ENCODE data around the gene PILRA.
"Not testable (repeated sequence)": the region's sequence is repeated elsewhere in the genome, so short reads cannot be mapped to it uniquely, and the experiment has no call there.

Gene PILRA

DNA sequence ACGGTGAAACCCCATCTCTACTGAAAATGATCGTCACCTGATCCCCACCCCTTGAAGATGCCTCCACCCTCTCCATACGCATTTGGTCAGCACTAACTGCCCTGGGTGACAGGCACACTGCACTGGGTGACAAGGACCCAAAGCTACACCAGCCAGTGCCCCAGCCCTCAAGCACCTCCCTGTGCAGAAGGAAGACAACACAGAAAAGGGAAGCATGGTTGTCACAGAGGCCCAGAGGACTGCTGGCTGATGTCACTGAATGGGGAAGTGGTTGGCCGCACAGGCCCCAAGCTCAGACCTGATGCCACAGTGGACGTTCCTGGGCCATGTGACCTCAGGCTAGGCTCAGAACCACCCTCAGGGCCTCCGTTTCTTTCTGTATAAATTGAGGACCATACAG, 4.2 kb upstream of the PILRA start:
- TF ChIP-seq, protein P1, sequence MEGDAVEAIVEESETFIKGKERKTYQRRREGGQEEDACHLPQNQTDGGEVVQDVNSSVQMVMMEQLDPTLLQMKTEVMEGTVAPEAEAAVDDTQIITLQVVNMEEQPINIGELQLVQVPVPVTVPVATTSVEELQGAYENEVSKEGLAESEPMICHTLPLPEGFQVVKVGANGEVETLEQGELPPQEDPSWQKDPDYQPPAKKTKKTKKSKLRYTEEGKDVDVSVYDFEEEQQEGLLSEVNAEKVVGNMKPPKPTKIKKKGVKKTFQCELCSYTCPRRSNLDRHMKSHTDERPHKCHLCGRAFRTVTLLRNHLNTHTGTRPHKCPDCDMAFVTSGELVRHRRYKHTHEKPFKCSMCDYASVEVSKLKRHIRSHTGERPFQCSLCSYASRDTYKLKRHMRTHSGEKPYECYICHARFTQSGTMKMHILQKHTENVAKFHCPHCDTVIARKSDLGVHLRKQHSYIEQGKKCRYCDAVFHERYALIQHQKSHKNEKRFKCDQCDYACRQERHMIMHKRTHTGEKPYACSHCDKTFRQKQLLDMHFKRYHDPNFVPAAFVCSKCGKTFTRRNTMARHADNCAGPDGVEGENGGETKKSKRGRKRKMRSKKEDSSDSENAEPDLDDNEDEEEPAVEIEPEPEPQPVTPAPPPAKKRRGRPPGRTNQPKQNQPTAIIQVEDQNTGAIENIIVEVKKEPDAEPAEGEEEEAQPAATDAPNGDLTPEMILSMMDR (IDR thresholded peaks at IDR 0.05; ENCODE audit: low read length, missing control alignments): no peak
- no peak for DNase-seq (ENCODE audit: low read depth)

DNA sequence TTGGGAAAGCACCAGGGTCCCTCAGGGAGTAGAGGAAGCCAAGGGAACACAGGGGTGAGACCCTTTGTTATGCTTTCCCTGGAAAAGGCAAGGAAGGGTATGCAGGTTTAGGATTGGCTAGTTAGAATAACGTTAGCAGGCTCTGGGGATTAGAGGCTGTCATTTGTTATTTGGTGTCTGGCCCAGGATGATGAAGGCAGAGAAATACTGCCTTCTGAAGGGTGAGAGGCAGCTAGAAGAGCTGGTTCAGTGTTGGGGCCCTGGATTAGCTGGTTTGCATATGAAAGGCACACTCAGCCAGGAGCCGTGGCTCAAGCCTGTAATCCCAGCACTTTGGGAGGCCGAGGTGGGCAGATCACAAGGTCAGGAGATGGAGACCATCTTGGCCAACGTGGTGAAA, 3.0 kb upstream of the PILRA start:
- H3K4me3 ChIP-seq (replicated peaks; ENCODE audit: low read depth, low read length): no peak overlapping the region
- TF ChIP-seq, protein P1 (IDR thresholded peaks at IDR 0.05; ENCODE audit: low read length, missing control alignments): no peak
- DNase-seq (ENCODE audit: low read depth): no peak

More for the DNA sequence above, 4.2 kb upstream of the PILRA start:
- H3K4me3 ChIP-seq (replicated peaks; ENCODE audit: low read depth, low read length): no peak overlapping the region

DNA sequence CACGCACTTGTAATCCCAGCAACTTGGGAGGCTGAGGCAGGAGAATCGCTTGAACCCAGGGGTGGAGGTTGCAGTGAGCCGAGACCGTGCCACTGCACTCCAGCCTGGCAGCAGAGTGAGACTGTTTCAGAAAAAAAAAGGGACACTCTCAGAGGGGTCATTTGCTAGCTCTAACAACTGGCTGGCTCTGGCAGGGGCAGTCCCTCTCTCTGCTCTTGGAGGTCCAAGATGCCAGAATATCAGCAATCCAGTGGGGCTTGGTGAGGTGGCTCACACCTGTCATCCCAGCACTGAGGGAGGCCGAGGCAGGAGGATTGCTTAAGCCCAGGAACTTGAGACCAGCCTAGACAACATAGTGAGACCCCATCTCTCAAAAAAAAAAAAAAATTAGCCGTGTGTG, 2.5 kb upstream of the PILRA start:
- TF ChIP-seq, protein P1 (IDR thresholded peaks at IDR 0.05; ENCODE audit: low read length, missing control alignments): no peak
- no peak for DNase-seq (ENCODE audit: low read depth)
- H3K4me3 ChIP-seq (replicated peaks; ENCODE audit: low read depth, low read length): no peak overlapping the region

DNA sequence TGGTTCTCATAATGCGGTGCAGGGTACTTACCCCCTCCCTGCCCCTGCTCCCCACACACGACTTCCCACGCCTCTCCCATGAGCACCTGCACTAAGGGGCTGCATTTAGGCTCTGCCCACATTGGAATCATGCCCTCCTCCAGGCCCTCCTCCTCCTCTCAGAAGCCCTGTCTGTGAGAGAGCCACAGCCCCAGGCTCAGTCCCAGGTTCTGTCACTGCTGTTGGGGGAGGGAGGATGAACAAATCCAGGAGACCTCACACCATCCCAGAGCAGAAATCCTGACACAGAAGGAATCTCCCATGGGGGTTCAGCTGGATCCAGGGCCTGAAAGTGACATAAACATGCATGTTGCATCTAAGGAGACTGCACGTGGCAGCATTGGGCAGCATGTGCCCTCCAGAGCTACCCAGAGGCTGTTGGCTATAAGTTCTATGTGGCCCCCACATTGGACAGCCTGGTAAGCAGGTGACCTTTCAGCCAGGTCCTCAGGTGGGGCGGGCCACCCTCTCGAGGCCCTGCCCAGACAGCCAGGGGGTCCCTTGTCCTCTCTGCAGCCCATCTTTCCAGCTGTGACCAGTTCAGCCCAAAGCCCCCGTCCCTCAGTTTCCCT, 1.6 kb upstream of the PILRA start:
- TF ChIP-seq, protein P1 (IDR thresholded peaks at IDR 0.05; ENCODE audit: low read length, missing control alignments): no peak
- no peak for DNase-seq (ENCODE audit: low read depth)
- H3K4me3 ChIP-seq (replicated peaks; ENCODE audit: low read depth, low read length): no peak overlapping the region

DNA sequence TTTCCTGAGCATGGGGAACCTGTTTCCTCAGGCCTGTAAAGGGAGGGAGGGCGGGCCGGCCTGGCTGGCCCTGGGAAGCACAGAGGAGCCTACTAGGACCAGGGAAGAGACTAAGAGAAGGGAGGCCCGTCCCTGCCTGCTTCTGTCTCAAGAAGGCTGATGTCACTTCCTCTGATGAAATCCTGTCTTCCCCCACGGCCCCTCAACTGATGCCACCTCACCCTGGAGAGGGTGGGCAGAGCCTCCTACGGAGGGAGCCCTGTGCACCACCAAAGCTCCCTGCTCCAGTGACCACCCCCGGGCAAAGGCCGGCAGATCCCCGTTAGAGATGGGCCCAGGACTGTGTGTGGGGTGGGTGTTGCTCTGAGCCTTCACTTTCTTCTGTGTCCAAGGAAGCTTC, 1.0 kb upstream of the PILRA start:
- TF ChIP-seq, protein P1 (IDR thresholded peaks at IDR 0.05; ENCODE audit: low read length, missing control alignments): no peak
- H3K4me3 ChIP-seq (replicated peaks; ENCODE audit: low read depth, low read length): no peak overlapping the region
- DNase-seq (ENCODE audit: low read depth): peak; percentile 85

DNA sequence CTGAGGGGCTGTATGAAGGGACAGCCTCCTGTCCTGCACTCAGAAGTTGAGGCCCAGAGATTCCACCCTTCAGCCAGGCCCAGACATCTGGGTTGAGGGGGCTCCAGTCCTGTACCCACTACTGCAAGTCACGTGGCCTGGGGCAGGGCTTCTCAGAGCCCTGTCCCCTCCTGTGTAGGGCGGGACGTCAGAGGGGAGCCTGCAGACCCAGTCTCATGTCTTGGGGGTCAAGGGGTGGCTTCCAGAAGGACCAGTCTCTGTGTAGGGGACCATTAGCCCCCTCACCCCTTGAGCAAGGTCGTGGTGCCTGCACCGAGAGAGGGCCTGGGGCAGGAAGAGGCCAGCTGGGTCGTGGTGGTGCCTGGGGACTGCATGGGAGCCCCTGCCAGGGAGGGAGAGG, 593 bp upstream of the PILRA start:
- no peak for DNase-seq (ENCODE audit: low read depth)
- TF ChIP-seq, protein P1 (IDR thresholded peaks at IDR 0.05; ENCODE audit: low read length, missing control alignments): no peak
- no peak overlapping the region for H3K4me3 ChIP-seq (replicated peaks; ENCODE audit: low read depth, low read length)

DNA sequence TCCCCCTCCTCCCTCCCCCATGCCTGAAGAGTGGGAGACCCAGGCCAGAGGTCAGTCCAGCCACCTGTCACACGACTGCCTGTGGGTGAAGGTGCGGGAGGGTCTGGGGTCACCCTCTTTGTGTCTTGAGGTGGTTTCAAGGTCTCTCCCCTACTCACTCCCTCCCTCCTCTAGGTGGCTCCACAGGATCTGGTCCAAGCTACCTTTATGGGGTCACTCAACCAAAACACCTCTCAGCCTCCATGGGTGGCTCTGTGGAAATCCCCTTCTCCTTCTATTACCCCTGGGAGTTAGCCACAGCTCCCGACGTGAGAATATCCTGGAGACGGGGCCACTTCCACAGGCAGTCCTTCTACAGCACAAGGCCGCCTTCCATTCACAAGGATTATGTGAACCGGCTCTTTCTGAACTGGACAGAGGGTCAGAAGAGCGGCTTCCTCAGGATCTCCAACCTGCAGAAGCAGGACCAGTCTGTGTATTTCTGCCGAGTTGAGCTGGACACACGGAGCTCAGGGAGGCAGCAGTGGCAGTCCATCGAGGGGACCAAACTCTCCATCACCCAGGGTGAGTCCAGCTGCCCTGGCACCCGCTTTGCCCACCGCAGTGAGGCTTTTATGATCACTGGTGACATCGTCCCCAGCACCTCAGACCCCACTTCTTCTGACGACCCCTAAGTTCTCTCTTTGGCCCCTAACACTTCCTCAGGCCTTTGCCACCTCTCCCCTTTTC, 747 bp downstream of the PILRA start:
- not testable (repeated sequence) for H3K4me3 ChIP-seq (replicated peaks; ENCODE audit: low read depth, low read length); DNase-seq (ENCODE audit: low read depth)
